ENCODE data around the gene DPM3. TPM values are rescaled to one million over a fixed set of nuclear protein-coding genes. Genes with fewer than 3 reads are reported as not detected.

DPM3 gene
- total and polyA plus RNA-seq, 2 of the 4 experiments (the other 2 are of a cell fraction) = 29.0 to 129 TPM

- dilution Hi-C loops (cut with HindIII; ENCODE audit: low sequenced_read_pairs, unreplicated experiment) = no loop called here
- Histone ChIP-seq H2BK15ac (ENCODE audit: low read depth, low read length) (no peak overlapping the region), H3K9me1 (ENCODE audit: insufficient read depth, low read length) (peaks cover 2% of the 10 kb centered on the region; the same call in 1 of the 2 replicates), H3K36me3 (ENCODE audit: control insufficient read depth, insufficient read depth, low read length) (peaks cover 39% of the 10 kb centered on the region), H3K4me3 (ENCODE audit: insufficient read depth, low read depth, low read length) (no peak overlapping the region), H4K5ac (ENCODE audit: low read depth, low read length) (no peak overlapping the region), H3K14ac (replicated peaks; ENCODE audit: low read depth, low read length) (no peak overlapping the region), H3K27ac (ENCODE audit: insufficient read depth, low read length) (no peak overlapping the region), H2AFZ (replicated peaks; ENCODE audit: low read length, poor library complexity) (no peak overlapping the region), H2BK20ac (ENCODE audit: low read depth, low read length) (no peak overlapping the region), H2BK120ac (ENCODE audit: low read depth, low read length) (no peak overlapping the region), H3K9ac (ENCODE audit: low read depth, low read length) (no peak overlapping the region), H2AK9ac (replicated peaks; ENCODE audit: low read depth, low read length, poor library complexity) (no peak overlapping the region), H2AK5ac (ENCODE audit: low read depth, low read length) (no peak overlapping the region), H3K4me2 (ENCODE audit: low read depth, low read length) (no peak overlapping the region), H4K20me1 (ENCODE audit: insufficient read depth, low read length) (no peaks in the 10 kb centered on the region), H4K8ac (ENCODE audit: low read depth in 2 of 2, low read length in 2 of 2) (no peak overlapping the region), H3K27me3 (ENCODE audit: control insufficient read depth, insufficient read depth, low read length) (no peaks in the 10 kb centered on the region), H3K23ac (ENCODE audit: low read depth, low read length) (no peak overlapping the region), H2BK5ac (ENCODE audit: low read depth, low read length, poor library complexity, severe bottlenecking) (no peak overlapping the region), H3K4ac (ENCODE audit: low read depth, low read length) (no peak overlapping the region), H3K18ac (ENCODE audit: low read depth, low read length) (no peak overlapping the region), H4K91ac (ENCODE audit: insufficient read depth, low read depth, low read length) (no peak overlapping the region), H3K79me1 (ENCODE audit: low read depth in 1 of 2, low read length in 2 of 2) (peaks cover 0 to 26% of the 10 kb centered on the region in 2 experiments; a peak in 3 of 4 replicates), H3K56ac (ENCODE audit: extremely low read depth, insufficient read depth, low read length) (no peak overlapping the region), H3K4me1 (ENCODE audit: control insufficient read depth, insufficient read depth, low read length) (no peaks in the 10 kb centered on the region; the same call in none of the 2 replicates), H3K9me3 (ENCODE audit: control insufficient read depth, insufficient read depth, low read length) (no peaks in the 10 kb centered on the region)
- intact Hi-C loops (cut with micrococcal nuclease) = loop anchor here (10.0 kb wide), 2 partner anchors 203 to 417 kb away; partner anchors contain the start of genes CKS1B and SHC1
- no TSS peak for BruUV-seq (replicated peaks)
- in situ Hi-C loops (cut with MboI; ENCODE audit: low sequenced_read_pairs) = no loop called here
- TF ChIP-seq RFX5 (IDR thresholded peaks at IDR 0.05; ENCODE audit: low read depth, low read length) (no peak), RCOR1 (IDR thresholded peaks at IDR 0.05; ENCODE audit: insufficient replicate concordance, low read length) (no peak), BHLHE40 (IDR thresholded peaks at IDR 0.05; ENCODE audit: low read depth, low read length) (no peak), CHD1 (IDR thresholded peaks at IDR 0.05; ENCODE audit: low read depth, low read length) (no peak), MAFK (IDR thresholded peaks at IDR 0.05; ENCODE audit: low read depth, low read length) (no peak), RAD21 (IDR thresholded peaks at IDR 0.05; ENCODE audit: low read length) (no peak), NFE2L2 (IDR thresholded peaks at IDR 0.05; ENCODE audit: low read depth, low read length) (no peak), POLR2A (IDR thresholded peaks at IDR 0.05; ENCODE audit: low read depth, low read length) (no peak), MAZ (IDR thresholded peaks at IDR 0.05; ENCODE audit: borderline replicate concordance, low read depth, low read length) (no peak), SMC3 (IDR thresholded peaks at IDR 0.05; ENCODE audit: low read depth, low read length) (no peak), CEBPB (IDR thresholded peaks at IDR 0.05; ENCODE audit: low read depth, low read length) (no peak), FOS (IDR thresholded peaks at IDR 0.05; ENCODE audit: low read depth, low read length) (no peak), MXI1 (IDR thresholded peaks at IDR 0.05; ENCODE audit: borderline replicate concordance, low read depth, low read length) (no peak)
- TF ChIP-seq, protein P1, sequence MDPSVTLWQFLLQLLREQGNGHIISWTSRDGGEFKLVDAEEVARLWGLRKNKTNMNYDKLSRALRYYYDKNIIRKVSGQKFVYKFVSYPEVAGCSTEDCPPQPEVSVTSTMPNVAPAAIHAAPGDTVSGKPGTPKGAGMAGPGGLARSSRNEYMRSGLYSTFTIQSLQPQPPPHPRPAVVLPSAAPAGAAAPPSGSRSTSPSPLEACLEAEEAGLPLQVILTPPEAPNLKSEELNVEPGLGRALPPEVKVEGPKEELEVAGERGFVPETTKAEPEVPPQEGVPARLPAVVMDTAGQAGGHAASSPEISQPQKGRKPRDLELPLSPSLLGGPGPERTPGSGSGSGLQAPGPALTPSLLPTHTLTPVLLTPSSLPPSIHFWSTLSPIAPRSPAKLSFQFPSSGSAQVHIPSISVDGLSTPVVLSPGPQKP (IDR thresholded peaks at IDR 0.05; ENCODE audit: borderline replicate concordance, low read depth, low read length) = no peak
- TF ChIP-seq, protein P2, sequence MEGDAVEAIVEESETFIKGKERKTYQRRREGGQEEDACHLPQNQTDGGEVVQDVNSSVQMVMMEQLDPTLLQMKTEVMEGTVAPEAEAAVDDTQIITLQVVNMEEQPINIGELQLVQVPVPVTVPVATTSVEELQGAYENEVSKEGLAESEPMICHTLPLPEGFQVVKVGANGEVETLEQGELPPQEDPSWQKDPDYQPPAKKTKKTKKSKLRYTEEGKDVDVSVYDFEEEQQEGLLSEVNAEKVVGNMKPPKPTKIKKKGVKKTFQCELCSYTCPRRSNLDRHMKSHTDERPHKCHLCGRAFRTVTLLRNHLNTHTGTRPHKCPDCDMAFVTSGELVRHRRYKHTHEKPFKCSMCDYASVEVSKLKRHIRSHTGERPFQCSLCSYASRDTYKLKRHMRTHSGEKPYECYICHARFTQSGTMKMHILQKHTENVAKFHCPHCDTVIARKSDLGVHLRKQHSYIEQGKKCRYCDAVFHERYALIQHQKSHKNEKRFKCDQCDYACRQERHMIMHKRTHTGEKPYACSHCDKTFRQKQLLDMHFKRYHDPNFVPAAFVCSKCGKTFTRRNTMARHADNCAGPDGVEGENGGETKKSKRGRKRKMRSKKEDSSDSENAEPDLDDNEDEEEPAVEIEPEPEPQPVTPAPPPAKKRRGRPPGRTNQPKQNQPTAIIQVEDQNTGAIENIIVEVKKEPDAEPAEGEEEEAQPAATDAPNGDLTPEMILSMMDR (conservative IDR thresholded peaks at IDR 0.05; ENCODE audit: low read depth, low read length) = no peak
- TF ChIP-seq, protein P3, sequence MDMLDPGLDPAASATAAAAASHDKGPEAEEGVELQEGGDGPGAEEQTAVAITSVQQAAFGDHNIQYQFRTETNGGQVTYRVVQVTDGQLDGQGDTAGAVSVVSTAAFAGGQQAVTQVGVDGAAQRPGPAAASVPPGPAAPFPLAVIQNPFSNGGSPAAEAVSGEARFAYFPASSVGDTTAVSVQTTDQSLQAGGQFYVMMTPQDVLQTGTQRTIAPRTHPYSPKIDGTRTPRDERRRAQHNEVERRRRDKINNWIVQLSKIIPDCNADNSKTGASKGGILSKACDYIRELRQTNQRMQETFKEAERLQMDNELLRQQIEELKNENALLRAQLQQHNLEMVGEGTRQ (IDR thresholded peaks at IDR 0.05; ENCODE audit: low read depth, low read length) = no peak
- POLR2A ChIA-PET (ENCODE audit: unreplicated experiment) = no interaction called here
- WGBS, 2 experiments (ENCODE audit: extremely low coverage in 2 of 2, insufficient read length in 1 of 2) = 100% methylated on average over 8 of the region's 9 CpGs; no CpG with 5 or more reads in 1 of the 2 experiments
- CTCF ChIA-PET = interaction anchor here (0.9 to 1.7 kb wide), 3 partner anchors 11 to 17 kb away, joined by 3 to 5 read pairs (median 4); no protein-coding TSS in a partner anchor
- DNase-seq (no peak), ATAC-seq (ENCODE audit: low read depth) (no peak)
Measured at GRCh38 chr1:155177918-155178281, 37.6 kb upstream of the DPM3 start.
